GM19452 (cell line): ENCODE results near the gene FBXO11.
"Not testable (repeated sequence)": the region's sequence is repeated elsewhere in the genome, so short reads cannot be mapped to it uniquely, and the experiment has no call there.

Experiments used
- ATAC-seq: cut with Tn5 transposase; IDR thresholded peaks from one replicate; pipeline ENCODE4 v1.9.1; 2021; ENCODE audit not compliant: unreplicated experiment

Gene FBXO11

GRCh38 chr2:47899915-47900816 lies 6.1 kb downstream of the FBXO11 start:
- ATAC-seq: no peak

- peak; percentile 64 for ATAC-seq
Measured at GRCh38 chr2:47897883-47898731, 8.2 kb downstream of the FBXO11 start.

DNA sequence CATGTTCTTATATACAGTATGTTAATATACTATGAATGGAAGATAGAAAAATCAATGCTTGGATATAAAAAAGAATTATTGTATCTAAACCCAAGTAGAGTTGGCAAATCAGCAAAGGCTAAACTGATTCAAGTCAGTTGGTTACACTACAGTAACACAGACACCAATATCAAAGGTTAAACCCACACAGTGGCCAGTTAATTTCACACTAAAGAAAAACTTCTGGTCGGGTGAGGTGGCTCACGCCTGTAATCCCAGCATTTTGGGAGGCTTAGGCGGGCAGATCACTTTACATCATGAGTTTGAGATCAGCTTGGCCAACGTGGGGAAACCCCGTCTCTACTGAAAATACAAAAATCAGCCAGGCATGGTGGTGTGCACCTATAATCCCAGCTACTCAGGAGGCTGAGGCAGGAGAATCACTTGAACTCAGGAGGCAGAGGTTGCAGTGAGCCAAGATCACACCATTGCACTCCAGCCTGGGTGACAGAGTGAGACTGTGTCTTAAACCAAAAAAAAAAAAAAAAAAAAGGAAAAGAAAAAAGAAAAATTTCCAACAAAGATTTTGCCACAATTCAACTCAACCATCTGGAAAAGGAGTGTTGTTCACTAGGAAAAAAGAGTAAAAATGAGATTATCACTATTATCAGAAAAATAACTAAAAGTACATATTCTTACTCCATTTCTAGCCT lies 9.0 kb downstream of the FBXO11 start:
- ATAC-seq: not testable (repeated sequence)

DNA sequence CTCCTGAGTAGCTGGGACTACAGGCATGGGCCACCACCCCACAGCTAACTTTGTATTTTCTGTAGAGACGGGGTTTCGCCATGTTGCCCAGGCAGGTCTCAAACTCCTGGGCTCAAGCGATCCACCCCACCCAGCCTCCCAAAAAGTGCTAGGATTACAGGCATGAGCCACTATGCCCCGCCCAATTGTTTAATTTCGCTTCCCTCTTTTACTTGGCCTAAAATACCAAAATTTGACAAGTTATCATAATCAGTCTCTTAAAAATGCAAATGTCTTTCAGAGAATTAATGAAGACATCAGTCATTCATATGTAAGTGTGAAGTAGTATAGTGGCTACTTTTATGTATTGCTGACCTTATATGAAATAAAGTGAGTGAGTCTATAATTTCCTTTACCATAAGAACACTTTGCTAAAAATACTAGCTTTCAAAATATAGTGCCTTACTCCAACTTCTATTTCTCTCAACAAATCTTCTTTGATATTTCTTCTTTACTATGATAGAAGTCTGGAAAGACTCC lies 9.8 kb downstream of the FBXO11 start:
- no peak for ATAC-seq

- no peak for ATAC-seq
Measured at GRCh38 chr2:47893771-47894170, 12.5 kb downstream of the FBXO11 start.

- ATAC-seq: no peak
Measured at GRCh38 chr2:47892338-47892730, 14.0 kb downstream of the FBXO11 start.

GRCh38 chr2:47891369-47892337 lies 14.6 kb downstream of the FBXO11 start:
- ATAC-seq: no peak

- no peak for ATAC-seq
Measured at GRCh38 chr2:47890711-47891368, 15.5 kb downstream of the FBXO11 start.

- no peak for ATAC-seq
Measured at GRCh38 chr2:47888581-47889280, 17.6 kb downstream of the FBXO11 start.

DNA sequence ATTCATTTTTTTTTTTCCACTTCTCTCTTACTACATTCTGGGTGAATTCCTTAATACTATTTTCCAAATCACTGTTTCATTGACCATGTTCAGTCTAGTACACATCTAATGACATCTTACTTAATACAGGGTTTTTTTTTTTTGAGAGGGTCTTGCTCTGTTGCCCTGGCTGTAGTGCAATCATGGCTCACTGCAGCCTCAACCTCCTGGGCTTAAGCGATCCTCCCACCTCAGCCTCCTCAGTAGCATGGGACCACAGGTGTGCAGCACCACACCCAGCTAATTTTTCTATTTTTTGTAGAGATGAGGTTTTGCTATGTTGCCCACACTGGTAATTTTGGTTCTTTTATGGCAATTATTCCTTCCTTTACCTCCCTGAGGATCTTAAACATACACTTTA lies 29.4 kb downstream of the FBXO11 start:
- ATAC-seq: no peak

GRCh38 chr2:47872941-47873340 lies 33.4 kb downstream of the FBXO11 start:
- no peak for ATAC-seq

DNA sequence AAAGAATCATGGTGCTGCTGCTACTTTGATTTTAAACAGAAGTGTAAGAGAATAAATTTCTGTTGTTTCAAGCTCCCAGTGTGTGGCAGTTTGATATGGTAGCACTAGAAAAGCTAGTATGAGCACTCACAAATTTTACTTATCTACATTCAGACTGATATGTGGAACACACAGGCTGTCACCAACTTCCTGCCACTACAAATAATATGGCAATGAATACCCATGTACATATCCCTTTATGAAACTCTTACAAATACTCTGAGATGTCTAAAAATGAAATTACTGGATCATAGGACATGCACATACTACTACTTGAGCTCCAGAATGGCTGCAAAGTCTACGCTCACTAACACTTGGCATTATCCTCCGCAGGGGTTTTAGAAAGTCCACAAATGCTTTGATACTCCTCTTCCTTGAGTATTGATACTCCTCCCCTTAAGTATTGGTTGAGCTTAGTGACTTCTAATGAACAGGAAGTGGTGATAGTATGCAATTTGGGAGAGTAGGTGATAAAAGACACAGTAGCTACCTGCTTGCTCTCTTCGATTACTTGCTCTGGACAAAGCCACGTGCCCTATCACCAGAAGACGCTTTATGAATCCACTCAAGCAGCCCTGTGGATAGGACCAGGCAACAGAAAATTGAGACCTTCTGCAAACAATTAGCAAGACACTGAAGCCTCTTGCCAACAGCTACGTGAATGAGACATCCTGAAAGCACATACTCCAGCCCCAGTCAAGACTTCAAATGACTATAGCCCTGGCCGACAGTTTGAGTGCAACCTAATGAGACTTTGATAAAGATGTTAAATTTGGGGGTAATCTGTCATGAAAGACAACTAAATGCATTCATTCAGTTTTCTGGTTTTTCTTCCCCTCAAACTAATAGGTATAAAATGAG lies 35.4 kb downstream of the FBXO11 start:
- no peak for ATAC-seq

DNA sequence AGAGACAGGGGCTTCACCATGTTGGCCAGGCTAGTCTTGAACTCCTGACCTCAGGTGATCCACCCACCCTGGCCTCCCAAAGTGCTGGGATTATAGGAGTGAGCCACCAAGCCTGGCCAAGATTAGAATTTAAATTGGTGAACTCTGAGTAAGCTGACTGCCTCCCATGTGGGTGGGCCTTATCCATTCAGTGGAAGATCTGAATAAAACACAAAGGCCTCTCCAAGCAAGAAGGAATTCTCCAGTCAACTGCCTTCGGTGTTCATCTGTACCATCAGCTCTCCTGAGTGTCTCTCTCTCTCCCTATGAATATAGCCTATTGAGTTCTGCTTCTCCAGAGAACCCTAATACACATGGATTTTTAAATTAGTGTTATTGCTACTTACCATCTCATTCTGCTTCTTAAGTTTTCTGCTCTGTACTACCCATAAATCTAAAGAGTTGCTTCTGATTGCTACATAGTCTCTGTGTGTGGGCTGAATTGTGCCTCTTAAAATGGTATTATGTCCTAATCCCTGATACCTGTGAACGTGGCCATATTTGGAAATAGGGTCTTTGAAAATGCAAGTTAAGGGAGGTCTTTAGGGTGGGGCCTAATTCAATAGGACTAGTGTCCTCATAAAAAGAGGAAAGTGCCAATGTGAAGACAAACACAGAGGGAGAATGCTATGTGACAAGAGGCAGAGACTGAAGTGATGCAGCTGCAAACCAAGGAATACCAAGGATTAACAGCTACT lies 36.3 kb downstream of the FBXO11 start:
- no peak for ATAC-seq

DNA sequence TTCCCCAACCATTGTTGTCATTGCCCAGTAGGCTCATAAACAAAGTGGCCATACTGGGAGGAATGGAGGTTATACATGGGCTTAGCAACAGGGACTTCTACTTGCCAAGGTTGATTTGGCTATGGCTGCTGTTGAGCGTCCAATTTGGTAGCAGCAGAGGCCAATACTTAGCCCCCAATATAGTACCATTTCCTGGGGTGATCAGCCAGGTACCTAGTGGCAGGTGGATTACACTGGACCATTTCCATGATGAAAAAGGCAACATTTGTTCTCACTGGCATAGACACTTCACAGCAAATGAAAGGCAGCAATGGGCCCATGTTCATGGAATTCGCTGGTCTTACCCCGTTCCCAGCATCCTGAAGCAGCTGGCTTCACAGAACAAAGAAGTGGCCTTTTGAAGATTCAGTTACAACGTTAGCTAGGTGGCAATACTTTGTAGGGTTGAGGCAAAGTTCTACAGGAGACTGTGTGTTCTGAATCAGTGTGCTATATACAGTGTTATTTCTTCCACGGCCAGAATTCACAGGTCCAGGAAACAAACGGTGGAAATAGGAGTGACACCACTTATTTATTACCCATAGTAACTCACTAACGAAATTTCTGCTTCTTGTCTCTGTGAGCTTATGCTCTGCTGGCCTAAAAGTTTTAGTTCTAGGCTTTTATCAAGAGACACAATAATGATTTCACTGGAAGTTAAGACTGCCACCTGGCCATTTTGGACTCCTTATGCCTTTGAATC lies 37.5 kb downstream of the FBXO11 start:
- no peak for ATAC-seq

GRCh38 chr2:47867205-47867604 lies 39.1 kb downstream of the FBXO11 start:
- no peak for ATAC-seq

GRCh38 chr2:47864566-47864965 lies 41.7 kb downstream of the FBXO11 start:
- ATAC-seq: no peak
